OCI-LY7 (cell line): Measurements from ENCODE around the gene ISOC2. TPM values are rescaled to one million over a fixed set of nuclear protein-coding genes. Genes with fewer than 3 reads are reported as not detected.
"Not testable (repeated sequence)": the region's sequence is repeated elsewhere in the genome, so short reads cannot be mapped to it uniquely, and the experiment has no call there.

Experiments
- BruUV-seq: library from RNA; stranded (reverse); fragments of 400-500 nt; replicated peaks from 2 replicates; lab custom pipeline; 2021; lab: Mats Ljungman, UMichigan
- CTCF ChIA-PET: fragments of 300-600 bp; sonication (Branson Sonifier 250); formaldehyde crosslinking; loops from one replicate; lab custom pipeline; 2022; ENCODE audit warnings: antibody characterized with exemption; ENCODE audit not compliant: unreplicated experiment; lab: Charles Lee
- POLR2A ChIA-PET: fragments of 300-600 bp; sonication (Branson Sonifier 250); formaldehyde crosslinking; loops from one replicate; lab custom pipeline; 2022; ENCODE audit warnings: antibody characterized with exemption; lab: Charles Lee
- DNase-seq: peaks from one replicate; pipeline ENCODE4 v3.0.0-alpha.2; 2015; ENCODE audit warnings: low spot score
- H2AFZ ChIP-seq: fragments of 200-600 bp; sonication (generic), shearing (Covaris generic); 2 replicates; pipeline ENCODE4 v1.6.1; 2014; ENCODE audit warnings: mild to moderate bottlenecking, antibody characterized with exemption, low read length, moderate library complexity
- H3K27ac ChIP-seq: fragments of 200-600 bp; sonication (generic); 2 replicates; pipeline ENCODE4 v1.5.1; 2014; ENCODE audit warnings: mixed run types, low read depth, mild to moderate bottlenecking, moderate library complexity, low read length, inconsistent platforms; ENCODE audit not compliant: poor library complexity, severe bottlenecking
- H3K36me3 ChIP-seq: fragments of 200-600 bp; sonication (generic); 2 replicates; pipeline ENCODE4 v1.6.1; 2014; ENCODE audit warnings: mild to moderate bottlenecking, antibody characterized with exemption, low read length, moderate library complexity, mixed read lengths; ENCODE audit not compliant: insufficient read depth
- H3K4me1 ChIP-seq: fragments of 200-600 bp; sonication (generic); 2 replicates; pipeline ENCODE4 v1.5.1; 2014; ENCODE audit warnings: mild to moderate bottlenecking, low read length; ENCODE audit not compliant: insufficient read depth, poor library complexity, severe bottlenecking
- H3K4me2 ChIP-seq: fragments of 200-600 bp; sonication (generic); 2 replicates; pipeline ENCODE4 v1.6.1; 2014; ENCODE audit warnings: mild to moderate bottlenecking, low read length
- H3K4me3 ChIP-seq: fragments of 200-600 bp; sonication (generic); 2 replicates; pipeline ENCODE4 v1.5.1; 2014; ENCODE audit warnings: mild to moderate bottlenecking, low read depth, low read length; ENCODE audit not compliant: poor library complexity, severe bottlenecking
- H3K79me2 ChIP-seq: fragments of 200-600 bp; sonication (generic); 2 replicates; pipeline ENCODE4 v1.6.1; 2016; ENCODE audit warnings: low read depth, mild to moderate bottlenecking, low read length, moderate library complexity, mixed read lengths; ENCODE audit not compliant: insufficient read depth
- H3K9me2 ChIP-seq: fragments of 200-600 bp; sonication (generic); 2 replicates; pipeline ENCODE4 v1.6.1; 2016; ENCODE audit warnings: mild to moderate bottlenecking, low read length, mixed read lengths; ENCODE audit not compliant: insufficient read depth
- H3K9me3 ChIP-seq: fragments of 200-600 bp; sonication (generic); 2 replicates; pipeline ENCODE4 v1.6.1; 2014; ENCODE audit warnings: mild to moderate bottlenecking, mixed run types, low read length, mixed read lengths
- H4K20me1 ChIP-seq: fragments of 200-600 bp; sonication (generic); 2 replicates; pipeline ENCODE4 v1.6.1; 2014; ENCODE audit warnings: mild to moderate bottlenecking, antibody characterized with exemption, low read length, moderate library complexity, mixed read lengths; ENCODE audit not compliant: insufficient read depth
- CTCF ChIP-seq: fragments of 200-600 bp; sonication (generic); conservative IDR thresholded peaks from 2 replicates; pipeline ENCODE4 v1.5.1; 2014; ENCODE audit warnings: mild to moderate bottlenecking, antibody characterized with exemption, low read length, moderate library complexity, mixed read lengths
- EZH2phosphoT487 ChIP-seq: fragments of 200-600 bp; sonication (generic); IDR thresholded peaks from 2 replicates; pipeline ENCODE4 v1.6.1; 2018; ENCODE audit warnings: low read depth, borderline replicate concordance, mild to moderate bottlenecking, mixed run types, antibody characterized with exemption, low read length, moderate library complexity, mixed read lengths
- intact Hi-C: fragments of 100-400 bp; cut with micrococcal nuclease; formaldehyde crosslinking; loops from one replicate; pipeline ENCODE4 v1.10.0; 2022; ENCODE audit not compliant: unreplicated experiment
- total RNA-seq, 2 experiments: library from RNA; depleted of rRNA in 1 of 2; stranded (reverse); fragments of >200 nt in 1 of 2; shearing (Covaris generic) in 1 of 2; gene quantifications; 2 replicates each; pipeline ENCODE4 v1.2.3, GENCODE V29; 2014 to 2022

The ISOC2 gene
- total RNA-seq, 2 experiments from 2014 or later: 37.0 to 115 TPM

GRCh38 chr19:55410168-55410567 lies 51.3 kb downstream of the ISOC2 start:
- Histone ChIP-seq H4K20me1 (peaks cover 20% of the 10 kb centered on the region), H3K9me3 (peaks cover 21% of the 10 kb centered on the region; the same call in 1 of the 2 replicates), H3K4me2 (no peak overlapping the region), H2AFZ (no peak overlapping the region), H3K9me2 (no peaks in the 10 kb centered on the region), H3K27ac (no peak overlapping the region), H3K4me1 (peaks cover 22% of the 10 kb centered on the region), H3K4me3 (no peak overlapping the region), H3K36me3 (peaks cover 23% of the 10 kb centered on the region), H3K79me2 (peaks cover 24% of the 10 kb centered on the region)
- TF ChIP-seq EZH2phosphoT487: no peak
- no peak for TF ChIP-seq CTCF
- DNase-seq: no peak
- no TSS peak for BruUV-seq
- intact Hi-C loops: no loop called here
- POLR2A ChIA-PET: interaction anchor here (0.6 kb wide), 1 partner anchor 175 kb away, joined by 3 read pairs; no protein-coding TSS in a partner anchor
- CTCF ChIA-PET: no interaction called here

- peaks cover 21% of the 10 kb centered on the region; the same call in 1 of the 2 replicates for H3K9me3 ChIP-seq
- H3K9me2 ChIP-seq, intact Hi-C loops, CTCF ChIA-PET, BruUV-seq, DNase-seq, H3K4me3 ChIP-seq, H2AFZ ChIP-seq, H3K4me2 ChIP-seq: not testable (repeated sequence)
- H3K27ac ChIP-seq: peak overlapping the region; percentile 92
- POLR2A ChIA-PET: interaction anchor here (0.6 to 0.7 kb wide), 3 partner anchors 54 to 281 kb away, joined by 3 to 5 read pairs (median 3); no protein-coding TSS in a partner anchor
- H4K20me1 ChIP-seq: peaks cover 20% of the 10 kb centered on the region
- peaks cover 32% of the 10 kb centered on the region for H3K79me2 ChIP-seq
- H3K36me3 ChIP-seq: peaks cover 31% of the 10 kb centered on the region
- H3K4me1 ChIP-seq: peaks cover 28% of the 10 kb centered on the region
Measured at GRCh38 chr19:55409179-55409578, 52.3 kb downstream of the ISOC2 start.

- no peak for DNase-seq
- ChIA-PET POLR2A (no interaction called here), CTCF (no interaction called here)
- Histone ChIP-seq H3K27ac (peak overlapping the region; percentile 92), H4K20me1 (peaks cover 20% of the 10 kb centered on the region), H3K4me2 (peak overlapping the region; percentile 53), H3K4me1 (peaks cover 32% of the 10 kb centered on the region), H3K79me2 (peaks cover 36% of the 10 kb centered on the region), H3K9me3 (peaks cover 21% of the 10 kb centered on the region; the same call in 1 of the 2 replicates), H3K9me2 (no peaks in the 10 kb centered on the region), H2AFZ (peak overlapping the region; percentile 53; the same call in 1 of the 2 replicates), H3K4me3 (peak overlapping the region; percentile 41), H3K36me3 (peaks cover 37% of the 10 kb centered on the region)
- BruUV-seq: TSS peak; percentile 94
- TF ChIP-seq EZH2phosphoT487: no peak
- TF ChIP-seq CTCF: no peak
- intact Hi-C loops: no loop called here
Measured at GRCh38 chr19:55408533-55408872, 52.9 kb downstream of the ISOC2 start.
